ENCODE data around the gene DRAM1.
"Not testable (repeated sequence)": the region's sequence is repeated elsewhere in the genome, so short reads cannot be mapped to it uniquely, and the experiment has no call there.

DRAM1 gene

DNA sequence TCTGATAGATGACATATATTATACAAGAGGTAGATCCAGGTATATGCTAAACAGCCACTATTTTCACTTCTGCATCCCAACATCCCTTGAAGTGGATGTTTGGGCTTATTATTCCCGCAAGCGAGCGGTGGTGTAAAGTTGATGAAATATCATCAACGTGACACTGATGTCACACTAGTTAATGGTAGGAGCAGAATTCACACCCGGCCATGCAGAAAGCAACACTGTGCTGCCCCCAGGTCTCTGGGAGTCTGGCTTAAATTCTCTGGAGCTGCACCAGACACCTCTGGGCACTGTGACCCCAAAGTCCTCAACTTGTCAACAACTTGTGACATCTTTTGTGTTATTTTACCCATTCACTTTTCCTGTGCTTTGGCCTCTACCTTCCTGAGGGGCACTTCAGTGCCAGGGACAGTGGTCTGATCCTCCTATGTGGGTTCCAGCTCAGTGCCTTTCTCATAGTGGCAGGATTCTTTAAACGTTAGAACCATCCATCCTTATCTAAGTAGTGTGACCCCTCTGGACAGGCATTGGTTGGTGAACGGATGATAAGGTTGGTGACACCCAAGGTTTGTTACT lies 952 bp downstream of the DRAM1 start:
- H3K27ac ChIP-seq (ENCODE audit: low read length), result no peak overlapping the region
- no peaks in the 10 kb centered on the region for H3K36me3 ChIP-seq (ENCODE audit: control insufficient read depth, insufficient read depth, low read length)
- WGBS (ENCODE audit: insufficient coverage, insufficient read length), result no CpG with 5 or more reads among the region's 7 CpGs
- H3K4me3 ChIP-seq (ENCODE audit: low read length), result peak overlapping the region; percentile 87; the same call in 1 of the 2 replicates
- DNase-seq (ENCODE audit: low read depth, low spot score), result no peak
- H3K9me3 ChIP-seq (ENCODE audit: control insufficient read depth, insufficient read depth, low read length), result no peaks in the 10 kb centered on the region
- H3K4me1 ChIP-seq (ENCODE audit: control insufficient read depth, insufficient read depth, low read length), result no peaks in the 10 kb centered on the region
- H3K27me3 ChIP-seq (ENCODE audit: control insufficient read depth, insufficient read depth, low read length), result peaks cover 4% of the 10 kb centered on the region; the same call in 1 of the 2 replicates

DNA sequence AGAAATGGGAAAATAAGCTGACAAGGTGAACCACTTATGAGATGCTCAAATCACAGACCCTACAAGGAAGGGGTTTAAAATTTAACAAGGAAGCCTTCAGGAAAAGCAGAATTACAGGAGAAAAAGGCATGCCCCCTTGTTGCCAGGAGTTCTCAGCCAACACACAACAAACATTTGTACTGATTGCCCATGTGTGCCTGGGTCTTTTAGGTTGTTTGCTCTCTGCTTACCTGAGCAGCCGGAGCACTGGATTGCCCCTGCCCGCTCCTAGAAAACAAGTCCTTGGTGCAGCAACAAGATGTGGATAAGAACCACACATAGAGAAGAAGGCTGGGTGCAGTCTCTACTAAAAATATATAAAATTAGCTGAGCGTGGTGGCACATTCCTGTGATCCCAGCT lies 3.4 kb downstream of the DRAM1 start:
- no peaks in the 10 kb centered on the region for H3K4me1 ChIP-seq (ENCODE audit: control insufficient read depth, insufficient read depth, low read length)

DNA sequence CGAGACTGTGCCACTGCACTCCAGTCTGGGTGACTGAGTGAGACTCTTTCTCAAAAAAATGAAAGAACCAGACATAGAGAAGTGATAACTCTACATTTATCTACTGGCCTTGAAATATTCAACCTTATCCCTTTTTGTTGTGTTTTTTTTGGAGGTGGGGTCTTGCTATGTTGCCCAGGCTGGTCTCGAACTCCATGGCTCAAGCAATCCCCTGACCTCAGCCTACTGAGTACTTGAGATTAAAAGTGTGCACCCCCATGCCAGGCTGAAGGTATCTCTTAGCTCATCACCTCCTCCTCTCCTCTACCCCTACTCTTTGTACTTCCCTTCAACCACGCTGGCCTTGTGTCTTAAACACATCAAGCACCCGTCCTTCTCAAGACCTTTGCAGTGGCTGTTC lies 3.8 kb downstream of the DRAM1 start:
- WGBS (ENCODE audit: insufficient coverage, insufficient read length), result no CpG with 5 or more reads among the region's 4 CpGs
- no peak overlapping the region for H3K4me3 ChIP-seq (ENCODE audit: low read length)

More for the DNA sequence above, 3.4 kb downstream of the DRAM1 start:
- Histone ChIP-seq H3K9me3 (ENCODE audit: control insufficient read depth, insufficient read depth, low read length) (no peaks in the 10 kb centered on the region), H3K27ac (ENCODE audit: low read length) (no peak overlapping the region), H3K27me3 (ENCODE audit: control insufficient read depth, insufficient read depth, low read length) (peaks cover 4% of the 10 kb centered on the region; the same call in 1 of the 2 replicates), H3K4me3 (ENCODE audit: low read length) (no peak overlapping the region), H3K36me3 (ENCODE audit: control insufficient read depth, insufficient read depth, low read length) (no peaks in the 10 kb centered on the region)
- WGBS (ENCODE audit: insufficient coverage, insufficient read length), result no CpG with 5 or more reads among the region's 3 CpGs
- no peak for DNase-seq (ENCODE audit: low read depth, low spot score)

DNA sequence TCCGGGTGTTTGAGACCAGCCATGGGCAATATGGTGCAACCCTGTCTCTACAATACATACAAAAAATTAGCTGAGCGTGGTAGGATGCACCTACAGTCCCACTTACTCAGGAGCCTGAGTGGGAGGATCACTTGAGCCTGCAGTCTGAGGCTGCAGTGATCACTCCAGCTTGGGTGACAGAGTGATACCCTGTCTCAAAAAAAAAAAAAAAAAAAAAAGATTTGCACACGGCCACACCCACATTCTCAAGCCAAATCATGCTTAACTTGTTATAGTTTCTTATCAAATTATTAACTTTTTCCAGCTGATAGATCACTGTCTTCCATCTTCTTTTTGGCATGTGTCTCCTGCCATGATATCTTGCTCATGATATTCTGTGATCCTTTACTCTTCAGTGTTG lies 6.8 kb downstream of the DRAM1 start:
- no peaks in the 10 kb centered on the region for H3K27me3 ChIP-seq (ENCODE audit: control insufficient read depth, insufficient read depth, low read length)
- H3K9me3 ChIP-seq (ENCODE audit: control insufficient read depth, insufficient read depth, low read length), result no peaks in the 10 kb centered on the region
- no peaks in the 10 kb centered on the region for H3K36me3 ChIP-seq (ENCODE audit: control insufficient read depth, insufficient read depth, low read length)
- H3K4me3 ChIP-seq (ENCODE audit: low read length), result no peak overlapping the region
- DNase-seq (ENCODE audit: low read depth, low spot score), result no peak
- WGBS (ENCODE audit: insufficient coverage, insufficient read length), result no CpG with 5 or more reads among the region's 3 CpGs
- H3K4me1 ChIP-seq (ENCODE audit: control insufficient read depth, insufficient read depth, low read length), result no peaks in the 10 kb centered on the region
- H3K27ac ChIP-seq (ENCODE audit: low read length), result no peak overlapping the region

More for the DNA sequence above, 3.8 kb downstream of the DRAM1 start:
- DNase-seq (ENCODE audit: low read depth, low spot score), result no peak
- no peaks in the 10 kb centered on the region for H3K36me3 ChIP-seq (ENCODE audit: control insufficient read depth, insufficient read depth, low read length)
- no peak overlapping the region for H3K27ac ChIP-seq (ENCODE audit: low read length)
- no peaks in the 10 kb centered on the region for H3K4me1 ChIP-seq (ENCODE audit: control insufficient read depth, insufficient read depth, low read length)
- no peaks in the 10 kb centered on the region for H3K9me3 ChIP-seq (ENCODE audit: control insufficient read depth, insufficient read depth, low read length)
- H3K27me3 ChIP-seq (ENCODE audit: control insufficient read depth, insufficient read depth, low read length), result peaks cover 4% of the 10 kb centered on the region; the same call in 1 of the 2 replicates

DNA sequence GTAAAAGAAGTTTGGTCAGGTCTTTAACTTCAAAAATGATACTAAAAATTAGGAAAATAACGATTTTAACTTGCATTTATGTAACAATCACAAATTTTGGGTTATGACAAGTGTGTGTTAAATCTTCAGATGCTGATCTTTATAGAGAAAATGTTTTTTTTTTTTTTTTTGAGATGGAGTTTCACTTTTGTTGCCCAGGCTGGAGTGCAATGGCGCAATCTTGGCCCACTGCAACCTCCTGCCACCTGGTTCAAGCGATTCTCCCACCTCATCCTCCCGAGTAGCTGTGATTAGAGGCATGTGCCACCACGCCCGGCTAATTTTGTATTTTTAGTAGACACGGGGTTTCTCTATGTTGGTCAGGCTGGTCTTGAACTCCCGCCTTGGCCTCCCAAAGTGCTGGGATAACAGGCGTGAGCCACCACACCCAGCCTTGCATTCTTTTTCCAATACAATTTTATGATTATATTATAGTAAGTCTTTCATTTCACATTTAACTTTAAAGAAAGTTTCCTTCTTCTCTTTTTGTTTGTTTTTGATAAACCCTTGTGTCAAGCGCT lies 7.5 kb downstream of the DRAM1 start:
- DNase-seq (ENCODE audit: low read depth, low spot score); H3K4me1 ChIP-seq (ENCODE audit: control insufficient read depth, insufficient read depth, low read length); H3K4me3 ChIP-seq (ENCODE audit: low read length); H3K27ac ChIP-seq (ENCODE audit: low read length); H3K36me3 ChIP-seq (ENCODE audit: control insufficient read depth, insufficient read depth, low read length); H3K9me3 ChIP-seq (ENCODE audit: control insufficient read depth, insufficient read depth, low read length); H3K27me3 ChIP-seq (ENCODE audit: control insufficient read depth, insufficient read depth, low read length): not testable (repeated sequence)
- WGBS (ENCODE audit: insufficient coverage, insufficient read length), result no CpG with 5 or more reads among the region's 10 CpGs

DNA sequence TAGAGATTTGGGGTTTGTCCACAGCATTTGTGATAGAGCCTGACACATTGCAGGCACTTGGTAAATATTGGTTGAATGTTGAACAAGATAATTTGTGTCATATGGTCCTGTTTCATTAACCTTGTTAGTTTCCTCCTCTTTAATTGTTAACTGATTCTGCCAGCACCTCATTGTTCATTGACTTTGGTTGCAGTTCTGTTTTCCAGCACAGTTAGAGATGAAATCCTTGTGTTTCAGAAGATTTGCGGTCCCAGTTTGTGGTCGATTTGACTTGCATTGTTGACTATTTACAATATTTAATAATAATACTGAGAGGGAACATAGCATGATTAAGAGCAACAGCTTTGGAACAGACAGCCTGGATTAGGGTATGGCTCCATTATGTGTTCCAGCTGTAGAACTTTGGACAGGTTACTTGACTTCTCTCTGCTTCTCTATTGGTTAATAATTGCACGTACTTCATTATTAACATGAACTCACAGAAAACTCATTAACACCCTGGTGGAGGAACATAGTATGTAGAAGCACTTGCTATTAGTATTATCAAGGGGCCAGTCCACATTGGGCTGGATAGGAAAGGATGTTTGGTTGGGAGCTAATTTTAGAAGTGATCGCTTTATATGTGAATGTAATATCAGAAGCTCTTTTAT lies 8.7 kb downstream of the DRAM1 start:
- WGBS (ENCODE audit: insufficient coverage, insufficient read length), result no CpG with 5 or more reads among the region's 4 CpGs
- no peaks in the 10 kb centered on the region for H3K4me1 ChIP-seq (ENCODE audit: control insufficient read depth, insufficient read depth, low read length)
- no peak overlapping the region for H3K4me3 ChIP-seq (ENCODE audit: low read length)
- no peaks in the 10 kb centered on the region for H3K27me3 ChIP-seq (ENCODE audit: control insufficient read depth, insufficient read depth, low read length)
- H3K27ac ChIP-seq (ENCODE audit: low read length), result no peak overlapping the region
- DNase-seq (ENCODE audit: low read depth, low spot score), result no peak
- no peaks in the 10 kb centered on the region for H3K36me3 ChIP-seq (ENCODE audit: control insufficient read depth, insufficient read depth, low read length)
- H3K9me3 ChIP-seq (ENCODE audit: control insufficient read depth, insufficient read depth, low read length), result no peaks in the 10 kb centered on the region

DNA sequence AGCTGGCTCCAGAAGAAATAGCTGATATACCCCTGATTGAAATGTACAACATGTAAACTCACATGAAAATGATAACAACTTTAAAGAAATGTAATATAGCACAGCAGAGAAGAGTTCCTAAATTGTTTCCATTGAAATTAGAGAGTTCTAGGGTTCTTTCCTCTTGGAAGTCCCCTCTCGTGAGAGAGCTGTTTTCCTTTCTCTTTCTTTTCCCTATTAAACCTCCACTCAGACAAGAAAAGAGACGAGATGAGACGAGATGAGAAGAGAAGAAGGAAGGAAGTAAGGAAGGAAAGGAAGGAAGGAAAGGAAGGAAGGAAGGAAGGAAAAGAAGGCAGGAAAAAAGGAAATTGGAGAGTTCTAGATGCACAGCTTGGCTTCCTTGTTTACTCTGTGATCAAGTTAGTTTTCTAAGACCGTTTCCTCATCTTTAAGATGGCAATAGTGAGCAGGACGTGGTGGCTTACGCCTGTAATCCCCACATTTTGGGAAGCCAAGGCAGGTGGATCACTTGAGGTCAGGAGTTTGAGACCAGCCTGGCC lies 11.9 kb downstream of the DRAM1 start:
- no peaks in the 10 kb centered on the region for H3K36me3 ChIP-seq (ENCODE audit: control insufficient read depth, insufficient read depth, low read length)
- H3K27ac ChIP-seq (ENCODE audit: low read length), result no peak overlapping the region
- no peaks in the 10 kb centered on the region for H3K27me3 ChIP-seq (ENCODE audit: control insufficient read depth, insufficient read depth, low read length)
- no peak overlapping the region for H3K4me3 ChIP-seq (ENCODE audit: low read length)
- H3K9me3 ChIP-seq (ENCODE audit: control insufficient read depth, insufficient read depth, low read length), result no peaks in the 10 kb centered on the region
- H3K4me1 ChIP-seq (ENCODE audit: control insufficient read depth, insufficient read depth, low read length), result no peaks in the 10 kb centered on the region
- no peak for DNase-seq (ENCODE audit: low read depth, low spot score)
- 100% methylated on average over 1 of the region's 6 CpGs for WGBS (ENCODE audit: insufficient coverage, insufficient read length)

DNA sequence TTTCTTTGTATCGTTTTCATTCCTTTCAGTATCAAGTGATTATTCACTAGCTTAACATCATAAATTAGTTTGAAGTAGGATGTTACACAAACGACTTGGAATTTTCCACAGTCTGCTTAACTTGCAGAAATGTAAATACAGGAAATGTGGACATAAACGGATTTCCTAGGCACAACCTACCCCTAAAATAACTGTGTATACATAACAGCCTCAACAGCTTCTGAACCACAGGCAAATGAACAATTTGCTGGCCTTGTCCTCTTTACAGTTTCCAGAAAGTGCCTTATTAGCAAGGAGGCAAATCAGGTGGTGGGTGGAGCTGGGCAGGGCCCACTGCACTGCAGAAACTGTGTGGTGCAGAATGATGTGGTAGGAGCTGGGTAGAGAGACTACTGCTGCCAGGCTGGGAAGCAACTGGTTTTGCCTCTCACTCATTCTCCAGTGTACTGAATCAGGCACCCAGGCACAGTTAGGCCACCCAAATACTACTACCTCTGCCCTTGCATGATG lies 14.1 kb downstream of the DRAM1 start:
- Histone ChIP-seq H3K27ac (ENCODE audit: low read length) (no peak overlapping the region), H3K9me3 (ENCODE audit: control insufficient read depth, insufficient read depth, low read length) (no peaks in the 10 kb centered on the region), H3K36me3 (ENCODE audit: control insufficient read depth, insufficient read depth, low read length) (no peaks in the 10 kb centered on the region), H3K27me3 (ENCODE audit: control insufficient read depth, insufficient read depth, low read length) (no peaks in the 10 kb centered on the region), H3K4me1 (ENCODE audit: control insufficient read depth, insufficient read depth, low read length) (no peaks in the 10 kb centered on the region), H3K4me3 (ENCODE audit: low read length) (no peak overlapping the region)
- no peak for DNase-seq (ENCODE audit: low read depth, low spot score)
- WGBS (ENCODE audit: insufficient coverage, insufficient read length), result no CpG with 5 or more reads among the region's 3 CpGs

DNA sequence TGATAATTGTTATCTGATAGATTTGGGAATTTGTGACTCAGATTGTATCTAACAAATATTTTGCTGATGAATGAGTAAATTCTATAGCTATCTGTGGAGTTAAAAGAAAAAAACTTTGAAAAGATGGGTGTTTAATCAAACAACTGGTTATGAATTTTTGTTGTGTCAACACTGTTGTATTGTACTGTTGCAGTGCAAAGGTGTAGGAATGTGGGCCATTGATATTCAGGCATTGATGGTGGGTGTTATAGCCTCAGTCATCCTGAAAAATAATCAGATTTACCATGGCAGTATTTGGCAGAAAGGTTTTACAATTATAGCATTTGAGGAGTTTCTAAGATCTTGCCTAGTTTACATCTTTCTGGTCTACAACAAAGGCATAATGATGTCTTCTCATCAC lies 15.4 kb downstream of the DRAM1 start:
- no peak overlapping the region for H3K4me3 ChIP-seq (ENCODE audit: low read length)
- no peaks in the 10 kb centered on the region for H3K27me3 ChIP-seq (ENCODE audit: control insufficient read depth, insufficient read depth, low read length)
- no peak for DNase-seq (ENCODE audit: low read depth, low spot score)
- H3K9me3 ChIP-seq (ENCODE audit: control insufficient read depth, insufficient read depth, low read length), result no peaks in the 10 kb centered on the region
- H3K36me3 ChIP-seq (ENCODE audit: control insufficient read depth, insufficient read depth, low read length), result no peaks in the 10 kb centered on the region
- no peaks in the 10 kb centered on the region for H3K4me1 ChIP-seq (ENCODE audit: control insufficient read depth, insufficient read depth, low read length)
- no peak overlapping the region for H3K27ac ChIP-seq (ENCODE audit: low read length)

DNA sequence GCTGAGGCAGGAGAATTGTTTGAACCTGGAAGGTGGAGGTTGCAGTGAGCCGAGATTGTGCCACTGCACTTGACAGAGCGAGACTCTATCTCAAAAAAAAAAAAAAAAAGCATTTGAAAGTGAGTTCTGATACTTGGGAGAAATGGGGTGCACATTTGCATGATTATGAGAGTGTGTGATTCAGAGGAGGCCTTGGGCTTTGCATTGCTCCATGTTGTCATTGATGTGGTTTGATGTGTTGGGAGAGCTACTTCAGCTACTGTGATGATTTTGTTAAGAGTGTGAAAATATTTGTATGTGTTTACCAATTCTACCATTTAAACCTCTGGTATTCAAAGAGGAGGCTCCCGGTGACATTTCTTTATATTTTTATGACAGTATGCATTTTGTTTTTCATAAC lies 24.4 kb downstream of the DRAM1 start:
- WGBS (ENCODE audit: insufficient coverage, insufficient read length), result no CpG with 5 or more reads among the region's 3 CpGs
- H3K4me3 ChIP-seq (ENCODE audit: low read length), result no peak overlapping the region
- DNase-seq (ENCODE audit: low read depth, low spot score), result no peak
- H3K27ac ChIP-seq (ENCODE audit: low read length), result no peak overlapping the region
- no peaks in the 10 kb centered on the region for H3K36me3 ChIP-seq (ENCODE audit: control insufficient read depth, insufficient read depth, low read length)
- no peaks in the 10 kb centered on the region for H3K27me3 ChIP-seq (ENCODE audit: control insufficient read depth, insufficient read depth, low read length)
- no peaks in the 10 kb centered on the region for H3K9me3 ChIP-seq (ENCODE audit: control insufficient read depth, insufficient read depth, low read length)
- H3K4me1 ChIP-seq (ENCODE audit: control insufficient read depth, insufficient read depth, low read length), result no peaks in the 10 kb centered on the region
